IMR-90 (cell line): Measurements from ENCODE around the gene USP26. TPM values are rescaled to one million over a fixed set of nuclear protein-coding genes. Genes with fewer than 3 reads are reported as not detected.

Experiments
- ATAC-seq: fragments of 200-7000 bp; cut with Tn5 transposase; 2 replicates; pipeline ENCODE4 v1.9.1; 2020; ENCODE audit warnings: low read depth, mild to moderate bottlenecking, moderate library complexity
- BruUV-seq: library from RNA; stranded (reverse); fragments of 400-500 nt; replicated peaks from 2 replicates; lab custom pipeline; 2021; lab: Mats Ljungman, UMichigan
- CTCF ChIA-PET: fragments of 300-600 bp; formaldehyde crosslinking; extraction: SDS; loops from one replicate; lab custom pipeline; 2021; ENCODE audit warnings: antibody characterized with exemption; lab: Yijun Ruan, JAX
- POLR2A ChIA-PET: fragments of 300-600 bp; sonication (Branson Sonifier 250); formaldehyde crosslinking; loops from one replicate; lab custom pipeline; 2022; ENCODE audit warnings: antibody characterized with exemption; ENCODE audit not compliant: unreplicated experiment; lab: Charles Lee
- DNase-seq: peaks from one replicate; pipeline ENCODE4 v3.0.0; 2013
- H2AFZ ChIP-seq: replicated peaks from 2 replicates; pipeline ENCODE3; 2013; ENCODE audit warnings: low read length, mild to moderate bottlenecking; ENCODE audit not compliant: poor library complexity
- H2AK5ac ChIP-seq: 2 replicates; pipeline ENCODE4 v1.6.1; 2013; ENCODE audit warnings: low read depth, low read length, inconsistent platforms
- H2AK9ac ChIP-seq: replicated peaks from 2 replicates; pipeline ENCODE3; 2013; ENCODE audit warnings: mild to moderate bottlenecking, low read depth, low read length, moderate library complexity; ENCODE audit not compliant: poor library complexity
- H2BK120ac ChIP-seq: 2 replicates; pipeline ENCODE4 v1.6.1; 2013; ENCODE audit warnings: low read depth, low read length, inconsistent platforms
- H2BK15ac ChIP-seq: 3 replicates; pipeline ENCODE4 v1.6.1; 2013; ENCODE audit warnings: low read depth, low read length, inconsistent platforms
- H2BK20ac ChIP-seq: 2 replicates; pipeline ENCODE4 v1.6.1; 2013; ENCODE audit warnings: low read depth, mild to moderate bottlenecking, inconsistent platforms, low read length, moderate library complexity
- H2BK5ac ChIP-seq: 2 replicates; pipeline ENCODE4 v1.6.1; 2013; ENCODE audit warnings: mild to moderate bottlenecking, low read depth, low read length, inconsistent platforms; ENCODE audit not compliant: poor library complexity, severe bottlenecking
- H3K14ac ChIP-seq: replicated peaks from 2 replicates; pipeline ENCODE4 v1.6.1; 2013; ENCODE audit warnings: low read depth, low read length, inconsistent platforms
- H3K18ac ChIP-seq: 2 replicates; pipeline ENCODE4 v1.6.1; 2013; ENCODE audit warnings: low read depth, low read length, control low read depth
- H3K23ac ChIP-seq: 2 replicates; pipeline ENCODE4 v1.6.1; 2013; ENCODE audit warnings: low read depth, low read length, inconsistent platforms
- H3K27ac ChIP-seq: 2 replicates; pipeline ENCODE4 v1.5.1; 2013; ENCODE audit warnings: mild to moderate bottlenecking, control low read depth, low read length; ENCODE audit not compliant: insufficient read depth
- H3K27me3 ChIP-seq: 2 replicates; pipeline ENCODE4 v1.6.1; 2013; ENCODE audit warnings: low read length; ENCODE audit not compliant: control insufficient read depth, insufficient read depth
- H3K36me3 ChIP-seq: 2 replicates; pipeline ENCODE4 v1.6.1; 2013; ENCODE audit warnings: low read length, mixed read lengths; ENCODE audit not compliant: control insufficient read depth, insufficient read depth
- H3K4ac ChIP-seq: 2 replicates; pipeline ENCODE4 v1.6.1; 2013; ENCODE audit warnings: low read depth, low read length, inconsistent platforms
- H3K4me1 ChIP-seq: 2 replicates; pipeline ENCODE4 v1.6.1; 2013; ENCODE audit warnings: low read length, mixed read lengths; ENCODE audit not compliant: control insufficient read depth, insufficient read depth
- H3K4me2 ChIP-seq: 2 replicates; pipeline ENCODE4 v1.6.1; 2013; ENCODE audit warnings: low read depth, mild to moderate bottlenecking, control low read depth, low read length, moderate library complexity
- H3K4me3 ChIP-seq: 2 replicates; pipeline ENCODE4 v1.5.1; 2013; ENCODE audit warnings: low read depth, mild to moderate bottlenecking, control low read depth, low read length, moderate library complexity; ENCODE audit not compliant: insufficient read depth
- H3K56ac ChIP-seq: 2 replicates; pipeline ENCODE4 v1.6.1; 2013; ENCODE audit warnings: low read length, inconsistent platforms; ENCODE audit not compliant: insufficient read depth; ENCODE audit errors: extremely low read depth
- H3K79me1 ChIP-seq, 2 experiments: 2 replicates each; pipeline ENCODE4 v1.6.1; 2013; ENCODE audit warnings: low read length in 2 of 2, inconsistent platforms in 1 of 2, low read depth in 1 of 2
- H3K9ac ChIP-seq: 2 replicates; pipeline ENCODE4 v1.6.1; 2013; ENCODE audit warnings: low read depth, low read length, control low read depth
- H3K9me1 ChIP-seq: 2 replicates; pipeline ENCODE4 v1.6.1; 2013; ENCODE audit warnings: low read length, inconsistent platforms; ENCODE audit not compliant: insufficient read depth
- H3K9me3 ChIP-seq: 2 replicates; pipeline ENCODE4 v1.6.1; 2013; ENCODE audit warnings: low read length; ENCODE audit not compliant: control insufficient read depth, insufficient read depth
- H4K20me1 ChIP-seq: 2 replicates; pipeline ENCODE4 v1.6.1; 2013; ENCODE audit warnings: low read length, inconsistent platforms; ENCODE audit not compliant: insufficient read depth
- H4K5ac ChIP-seq: 2 replicates; pipeline ENCODE4 v1.6.1; 2013; ENCODE audit warnings: mild to moderate bottlenecking, low read depth, low read length, control low read depth
- H4K8ac ChIP-seq, 2 experiments: 2 replicates each; pipeline ENCODE4 v1.6.1; 2013; ENCODE audit warnings: low read depth in 2 of 2, low read length in 2 of 2, control low read depth in 1 of 2, inconsistent platforms in 1 of 2
- H4K91ac ChIP-seq: 2 replicates; pipeline ENCODE4 v1.6.1; 2013; ENCODE audit warnings: low read depth, low read length, inconsistent platforms; ENCODE audit not compliant: insufficient read depth
- BHLHE40 ChIP-seq: fragments of 150-350 bp; IDR thresholded peaks from 2 replicates; pipeline ENCODE4 v1.6.1; 2016; ENCODE audit warnings: mild to moderate bottlenecking, low read depth, low read length
- CEBPB ChIP-seq: IDR thresholded peaks from 2 replicates; pipeline ENCODE4 v1.6.1; 2012; ENCODE audit warnings: low read depth, low read length, improper control_type of control experiment
- CHD1 ChIP-seq: IDR thresholded peaks from 2 replicates; pipeline ENCODE4 v1.6.1; 2012; ENCODE audit warnings: low read depth, low read length, improper control_type of control experiment
- CTCF ChIP-seq: conservative IDR thresholded peaks from 2 replicates; pipeline ENCODE4 v1.5.1; 2012; ENCODE audit warnings: mild to moderate bottlenecking, low read depth, low read length, improper control_type of control experiment
- ELK1 ChIP-seq: fragments of 150-350 bp; IDR thresholded peaks from 2 replicates; pipeline ENCODE4 v1.6.1; 2016; ENCODE audit warnings: low read depth, mild to moderate bottlenecking, low read length, moderate library complexity, borderline replicate concordance
- FOS ChIP-seq: fragments of 150-350 bp; IDR thresholded peaks from 2 replicates; pipeline ENCODE4 v1.6.1; 2016; ENCODE audit warnings: low read depth, low read length
- MAFK ChIP-seq: IDR thresholded peaks from 2 replicates; pipeline ENCODE4 v1.6.1; 2012; ENCODE audit warnings: low read depth, low read length, improper control_type of control experiment
- MAZ ChIP-seq: IDR thresholded peaks from 2 replicates; pipeline ENCODE4 v1.6.1; 2012; ENCODE audit warnings: low read depth, mild to moderate bottlenecking, low read length, improper control_type of control experiment, moderate library complexity, borderline replicate concordance
- MXI1 ChIP-seq: IDR thresholded peaks from 2 replicates; pipeline ENCODE4 v1.6.1; 2012; ENCODE audit warnings: low read depth, mild to moderate bottlenecking, low read length, moderate library complexity, borderline replicate concordance
- NFE2L2 ChIP-seq: fragments of 150-350 bp; IDR thresholded peaks from 2 replicates; pipeline ENCODE4 v1.6.1; 2016; ENCODE audit warnings: low read depth, mild to moderate bottlenecking, low read length
- RAD21 ChIP-seq: IDR thresholded peaks from 2 replicates; pipeline ENCODE4 v1.6.1; 2012; ENCODE audit warnings: low read length, improper control_type of control experiment
- RCOR1 ChIP-seq: IDR thresholded peaks from 2 replicates; pipeline ENCODE4 v1.6.1; 2012; ENCODE audit warnings: mild to moderate bottlenecking, low read length, improper control_type of control experiment; ENCODE audit not compliant: insufficient replicate concordance
- RFX5 ChIP-seq: IDR thresholded peaks from 2 replicates; pipeline ENCODE4 v1.8.0; 2012; ENCODE audit warnings: low read depth, mild to moderate bottlenecking, low read length, moderate library complexity
- SMC3 ChIP-seq: fragments of 150-350 bp; IDR thresholded peaks from 2 replicates; pipeline ENCODE4 v1.6.1; 2016; ENCODE audit warnings: low read depth, mild to moderate bottlenecking, antibody characterized with exemption, low read length, moderate library complexity
- USF2 ChIP-seq: fragments of 150-350 bp; IDR thresholded peaks from 2 replicates; pipeline ENCODE4 v1.6.1; 2017; ENCODE audit warnings: mild to moderate bottlenecking, antibody characterized with exemption, low read length, low read depth
- WGBS, 2 experiments: methylation state at CpG; one replicate each; pipeline versions ENCODE4 v1.1.5 to v1.1.7; 2013; ENCODE audit warnings: missing lambda C conversion rate in 2 of 2; ENCODE audit not compliant: insufficient read length in 1 of 2; ENCODE audit errors: extremely low coverage in 2 of 2; 5-methylcytosine and 5-hydroxymethylcytosine counted together
- dilution Hi-C: fragments of 300-500 bp; cut with HindIII; formaldehyde crosslinking; loops from one replicate; pipeline ENCODE4 v1.14.3; 2018; ENCODE audit warnings: low sequenced_read_pairs; ENCODE audit not compliant: unreplicated experiment
- in situ Hi-C: fragments of 300-500 bp; cut with MboI; formaldehyde crosslinking; loops from 3 replicates; pipeline ENCODE4 v1.14.3; 2019; ENCODE audit warnings: low sequenced_read_pairs, inconsistent platforms, mixed read lengths
- intact Hi-C: fragments of 100-400 bp; cut with micrococcal nuclease; formaldehyde crosslinking; loops from 2 replicates; pipeline ENCODE4 v1.10.0; 2022
- polyA plus RNA-seq, 3 experiments: library from polyadenylated mRNA; depleted of rRNA; stranded (reverse); fragments of >200 nt; gene quantifications; 2 replicates each; pipeline ENCODE4 v1.2.3, GENCODE V29; 2012; ENCODE audit warnings: low replicate concordance in 1 of 3
- total RNA-seq: library from RNA; depleted of rRNA; stranded (reverse); fragments of >200 nt; gene quantifications from 2 replicates; pipeline ENCODE4 v1.2.3, GENCODE V29; 2012

Gene USP26
- total and polyA plus RNA-seq, 2 of the 4 experiments (the other 2 are of a cell fraction), result not detected

- no peak overlapping the region for H3K4me2 ChIP-seq
- no CpG with 5 or more reads among the region's 3 CpGs for WGBS, 2 experiments
- H2BK15ac ChIP-seq, result no peak overlapping the region
- no peak overlapping the region for H2BK120ac ChIP-seq
- H3K4ac ChIP-seq, result no peak overlapping the region
- H3K36me3 ChIP-seq, result no peaks in the 10 kb centered on the region
- TF ChIP-seq RCOR1 (no peak), MAFK (no peak), ELK1 (no peak), CHD1 (no peak), RAD21 (no peak), NFE2L2 (no peak), CTCF (no peak), USF2 (no peak), SMC3 (no peak), CEBPB (no peak), MAZ (no peak), MXI1 (no peak), FOS (no peak), RFX5 (no peak), BHLHE40 (no peak)
- no peak overlapping the region for H2AK5ac ChIP-seq
- intact Hi-C loops (no loop called here), in situ Hi-C loops (no loop called here), dilution Hi-C loops (no loop called here)
- ATAC-seq (no peak), DNase-seq (no peak)
- H2AK9ac ChIP-seq, result no peak overlapping the region
- H4K20me1 ChIP-seq, result no peaks in the 10 kb centered on the region
- H3K9me1 ChIP-seq, result no peaks in the 10 kb centered on the region
- ChIA-PET CTCF (no interaction called here), POLR2A (no interaction called here)
- H4K5ac ChIP-seq, result no peak overlapping the region
- no peak overlapping the region for H2BK5ac ChIP-seq
- peaks cover 3% of the 10 kb centered on the region; the same call in 1 of the 2 replicates for H3K27me3 ChIP-seq
- no peak overlapping the region for H4K91ac ChIP-seq
- no peaks in the 10 kb centered on the region for H3K79me1 ChIP-seq
- no peaks in the 10 kb centered on the region for H3K4me1 ChIP-seq
- no peak overlapping the region for H3K56ac ChIP-seq
- no peak overlapping the region for H2AFZ ChIP-seq
- no peak overlapping the region for H3K27ac ChIP-seq
- no peak overlapping the region for H3K9ac ChIP-seq
- H3K9me3 ChIP-seq, result peaks cover 2% of the 10 kb centered on the region; the same call in 1 of the 2 replicates
- H2BK20ac ChIP-seq, result no peak overlapping the region
- no TSS peak for BruUV-seq
- H3K23ac ChIP-seq, result no peak overlapping the region
- H3K18ac ChIP-seq, result no peak overlapping the region
- no peak overlapping the region for H3K4me3 ChIP-seq
- H3K14ac ChIP-seq, result no peak overlapping the region
- no peak overlapping the region for H4K8ac ChIP-seq
Observed at GRCh38 chrX:133085785-133086184, 11.1 kb downstream of the USP26 start.
